LNCAP (cell line): Measurements from ENCODE around the gene ANKRD44.

Experiments
- TF ChIP-seq, protein P1 (sequence below): fragments of 450-650 bp; IDR thresholded peaks from 2 replicates; pipeline ENCODE4 v1.5.1; 2017; ENCODE audit warnings: mild to moderate bottlenecking

Gene ANKRD44

DNA sequence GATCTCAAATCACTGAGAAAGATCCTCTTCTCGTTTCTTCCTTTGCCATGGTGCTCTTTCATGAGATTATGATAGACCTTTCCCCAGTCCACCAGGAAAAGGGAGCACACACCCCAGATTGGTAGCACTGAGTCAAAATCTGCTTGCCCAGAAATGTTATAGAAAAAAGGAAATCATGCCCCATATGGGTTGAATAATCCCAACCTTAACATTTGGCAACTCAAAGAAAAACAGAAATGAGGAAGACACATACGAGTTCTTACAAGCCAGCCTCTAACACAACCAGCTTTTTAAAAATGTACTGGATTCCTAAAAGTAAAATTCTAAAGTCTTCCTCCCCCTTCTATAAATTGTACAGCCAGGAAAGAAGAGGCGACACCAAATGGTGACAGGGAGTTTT, 103.0 kb downstream of the ANKRD44 start:
- TF ChIP-seq, protein P1, sequence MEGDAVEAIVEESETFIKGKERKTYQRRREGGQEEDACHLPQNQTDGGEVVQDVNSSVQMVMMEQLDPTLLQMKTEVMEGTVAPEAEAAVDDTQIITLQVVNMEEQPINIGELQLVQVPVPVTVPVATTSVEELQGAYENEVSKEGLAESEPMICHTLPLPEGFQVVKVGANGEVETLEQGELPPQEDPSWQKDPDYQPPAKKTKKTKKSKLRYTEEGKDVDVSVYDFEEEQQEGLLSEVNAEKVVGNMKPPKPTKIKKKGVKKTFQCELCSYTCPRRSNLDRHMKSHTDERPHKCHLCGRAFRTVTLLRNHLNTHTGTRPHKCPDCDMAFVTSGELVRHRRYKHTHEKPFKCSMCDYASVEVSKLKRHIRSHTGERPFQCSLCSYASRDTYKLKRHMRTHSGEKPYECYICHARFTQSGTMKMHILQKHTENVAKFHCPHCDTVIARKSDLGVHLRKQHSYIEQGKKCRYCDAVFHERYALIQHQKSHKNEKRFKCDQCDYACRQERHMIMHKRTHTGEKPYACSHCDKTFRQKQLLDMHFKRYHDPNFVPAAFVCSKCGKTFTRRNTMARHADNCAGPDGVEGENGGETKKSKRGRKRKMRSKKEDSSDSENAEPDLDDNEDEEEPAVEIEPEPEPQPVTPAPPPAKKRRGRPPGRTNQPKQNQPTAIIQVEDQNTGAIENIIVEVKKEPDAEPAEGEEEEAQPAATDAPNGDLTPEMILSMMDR, result no peak

- TF ChIP-seq, protein P1, result no peak
These were observed 103.5 kb downstream of the ANKRD44 start for GRCh38 chr2:197207106-197207505.

GRCh38 chr2:197205585-197206215, 104.9 kb downstream of the ANKRD44 start:
- TF ChIP-seq, protein P1, result no peak

GRCh38 chr2:197204519-197205250, 105.9 kb downstream of the ANKRD44 start:
- TF ChIP-seq, protein P1, result no peak

DNA sequence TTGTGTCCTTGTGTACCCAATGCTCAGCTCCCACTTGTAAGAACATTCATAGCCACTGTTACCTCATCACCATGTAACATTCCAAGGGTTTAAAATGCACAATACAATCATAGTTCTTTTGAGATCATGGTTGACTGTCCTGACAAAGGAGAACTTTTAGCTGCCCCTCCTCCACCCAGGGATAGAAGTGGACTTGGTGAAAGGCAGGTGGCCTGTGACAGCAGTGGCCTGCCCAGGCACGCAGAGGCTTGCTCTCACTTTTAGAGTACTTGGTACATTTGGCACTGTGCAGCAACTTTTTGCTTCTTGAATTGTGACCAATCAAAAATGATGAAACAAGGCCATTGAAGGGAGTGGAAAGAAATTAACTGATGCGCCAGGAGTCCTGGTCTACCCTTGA, 108.7 kb downstream of the ANKRD44 start:
- TF ChIP-seq, protein P1, result no peak

DNA sequence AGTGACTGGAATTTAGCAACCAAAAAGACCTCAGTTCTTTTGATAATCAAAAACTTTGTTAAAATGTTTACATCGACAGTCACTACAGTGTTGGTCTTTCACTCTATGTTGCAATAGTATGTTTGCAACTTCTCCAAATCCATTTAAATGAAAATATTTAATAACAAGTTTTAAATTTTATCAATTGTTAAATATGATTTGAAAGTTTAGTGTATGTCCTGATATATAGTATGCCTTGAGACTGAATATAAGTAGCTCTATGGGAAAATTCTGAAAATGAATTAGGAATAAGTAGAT, 109.9 kb downstream of the ANKRD44 start:
- TF ChIP-seq, protein P1, result no peak

DNA sequence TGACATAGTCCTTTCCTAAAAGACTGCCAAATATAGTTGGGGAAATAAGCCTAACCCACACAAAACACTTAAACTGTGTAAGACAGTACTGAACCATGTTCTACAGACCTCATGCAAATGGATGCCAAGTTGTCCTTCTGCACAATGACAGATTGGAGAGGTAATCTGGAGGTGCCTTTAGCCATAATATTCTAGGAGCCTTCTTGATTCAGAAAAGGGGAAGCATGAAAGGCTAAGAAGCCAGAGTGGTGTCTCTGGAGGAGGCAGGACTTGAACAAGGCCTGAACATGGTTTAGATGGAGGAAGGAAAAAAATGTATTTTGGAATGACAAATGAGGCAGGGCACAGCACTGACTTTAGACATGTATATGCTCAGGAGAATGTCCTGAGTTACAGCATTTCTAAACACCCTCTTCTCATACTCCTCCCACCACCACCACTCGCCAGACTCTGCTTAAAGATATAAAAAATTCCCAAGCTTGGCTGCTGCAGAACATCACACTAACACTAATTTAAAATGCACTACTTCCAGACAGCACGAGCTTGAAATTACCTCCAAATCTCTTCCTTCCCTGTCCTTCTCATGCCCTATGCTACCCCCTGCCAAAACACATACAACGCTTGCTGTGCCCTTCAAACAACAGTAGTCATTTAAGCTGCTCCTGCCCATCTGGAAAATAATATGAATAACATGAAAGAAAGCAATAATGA, 110.4 kb downstream of the ANKRD44 start:
- TF ChIP-seq, protein P1, result no peak
